BE2C (cell line): ENCODE results near the gene SLC9A3.
A peak's percentile ranks its signal among the peaks of the same experiment; 100 is the strongest.

Experiments
- DNase-seq: peaks from one replicate; pipeline ENCODE4 v3.0.0-alpha.2; 2020
- H3K27me3 ChIP-seq: fragments of 250-450 bp; sonication (Bioruptor Pico); 2 replicates; pipeline ENCODE4 v1.5.1; 2020; ENCODE audit warnings: mild to moderate bottlenecking
- H3K36me3 ChIP-seq: fragments of 250-450 bp; sonication (Bioruptor Pico); 2 replicates; pipeline ENCODE4 v1.5.1; 2020; ENCODE audit warnings: mild to moderate bottlenecking
- H3K4me1 ChIP-seq: fragments of 250-450 bp; sonication (Bioruptor Pico); 2 replicates; pipeline ENCODE4 v1.5.1; 2020
- H3K4me3 ChIP-seq: 2 replicates; pipeline ENCODE4 v1.5.1; 2011; ENCODE audit warnings: low read depth, low read length
- H3K9me3 ChIP-seq: fragments of 250-450 bp; sonication (Bioruptor Pico); 2 replicates; pipeline ENCODE4 v1.5.1; 2020
- TF ChIP-seq, protein P1 (sequence below): IDR thresholded peaks from 2 replicates; pipeline ENCODE4 v1.5.1; 2012; ENCODE audit warnings: mild to moderate bottlenecking, low read depth, low read length

SLC9A3 gene

DNA sequence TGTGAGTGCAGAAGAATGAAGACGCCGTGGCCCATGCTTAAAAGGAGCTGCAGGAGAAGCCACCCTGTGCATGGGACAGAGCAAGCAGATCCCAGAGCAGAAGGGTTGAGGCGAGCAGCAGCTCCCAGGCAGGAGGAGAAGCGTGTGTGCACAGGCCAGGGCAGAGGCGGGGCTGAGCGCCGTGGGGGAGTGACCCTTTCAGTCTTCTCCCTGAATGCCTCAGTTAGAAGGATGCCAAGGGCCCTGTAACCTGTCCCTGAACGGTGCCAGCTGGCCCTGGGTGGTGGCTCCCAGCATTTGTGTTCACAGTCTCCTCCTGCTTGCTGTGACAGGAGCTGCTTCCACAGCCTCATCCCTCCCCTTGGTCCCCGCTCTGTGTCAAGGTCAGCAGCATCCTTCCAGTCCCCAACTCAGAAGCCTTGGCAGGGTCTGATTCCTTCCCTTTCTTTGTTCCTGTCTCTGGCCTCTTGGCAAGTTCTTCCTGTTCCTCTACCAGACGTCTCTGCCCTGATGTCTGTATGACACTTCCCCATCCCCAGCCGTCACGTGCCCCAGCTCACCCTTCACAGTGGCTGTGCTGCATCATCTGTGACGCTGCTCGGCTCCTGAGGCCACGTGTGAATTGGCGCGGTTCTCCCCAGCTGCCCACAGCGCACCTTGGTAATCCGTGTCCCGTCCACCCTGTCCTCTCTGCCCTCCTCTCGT is 76.0 kb downstream of the SLC9A3 start:
- TF ChIP-seq, protein P1, sequence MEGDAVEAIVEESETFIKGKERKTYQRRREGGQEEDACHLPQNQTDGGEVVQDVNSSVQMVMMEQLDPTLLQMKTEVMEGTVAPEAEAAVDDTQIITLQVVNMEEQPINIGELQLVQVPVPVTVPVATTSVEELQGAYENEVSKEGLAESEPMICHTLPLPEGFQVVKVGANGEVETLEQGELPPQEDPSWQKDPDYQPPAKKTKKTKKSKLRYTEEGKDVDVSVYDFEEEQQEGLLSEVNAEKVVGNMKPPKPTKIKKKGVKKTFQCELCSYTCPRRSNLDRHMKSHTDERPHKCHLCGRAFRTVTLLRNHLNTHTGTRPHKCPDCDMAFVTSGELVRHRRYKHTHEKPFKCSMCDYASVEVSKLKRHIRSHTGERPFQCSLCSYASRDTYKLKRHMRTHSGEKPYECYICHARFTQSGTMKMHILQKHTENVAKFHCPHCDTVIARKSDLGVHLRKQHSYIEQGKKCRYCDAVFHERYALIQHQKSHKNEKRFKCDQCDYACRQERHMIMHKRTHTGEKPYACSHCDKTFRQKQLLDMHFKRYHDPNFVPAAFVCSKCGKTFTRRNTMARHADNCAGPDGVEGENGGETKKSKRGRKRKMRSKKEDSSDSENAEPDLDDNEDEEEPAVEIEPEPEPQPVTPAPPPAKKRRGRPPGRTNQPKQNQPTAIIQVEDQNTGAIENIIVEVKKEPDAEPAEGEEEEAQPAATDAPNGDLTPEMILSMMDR: no peak
- peaks cover 2% of the 10 kb centered on the region; the same call in 1 of the 2 replicates for H3K4me1 ChIP-seq
- DNase-seq: no peak
- peaks cover 62% of the 10 kb centered on the region for H3K36me3 ChIP-seq
- H3K27me3 ChIP-seq: no peaks in the 10 kb centered on the region
- no peaks in the 10 kb centered on the region for H3K9me3 ChIP-seq
- no peak overlapping the region for H3K4me3 ChIP-seq

GRCh38 chr5:447501-447900 is 76.7 kb downstream of the SLC9A3 start:
- peaks cover 2% of the 10 kb centered on the region; the same call in 1 of the 2 replicates for H3K4me1 ChIP-seq
- TF ChIP-seq, protein P1: no peak
- peaks cover 55% of the 10 kb centered on the region for H3K36me3 ChIP-seq
- DNase-seq: no peak
- H3K4me3 ChIP-seq: no peak overlapping the region
- no peaks in the 10 kb centered on the region for H3K27me3 ChIP-seq
- H3K9me3 ChIP-seq: no peaks in the 10 kb centered on the region

- peaks cover 49% of the 10 kb centered on the region for H3K36me3 ChIP-seq
- H3K27me3 ChIP-seq: no peaks in the 10 kb centered on the region
- no peaks in the 10 kb centered on the region for H3K9me3 ChIP-seq
- H3K4me1 ChIP-seq: peaks cover 2% of the 10 kb centered on the region; the same call in 1 of the 2 replicates
- no peak for DNase-seq
- H3K4me3 ChIP-seq: no peak overlapping the region
- TF ChIP-seq, protein P1: peak; percentile 62
Observed at GRCh38 chr5:446883-447263, 77.4 kb downstream of the SLC9A3 start.

DNA sequence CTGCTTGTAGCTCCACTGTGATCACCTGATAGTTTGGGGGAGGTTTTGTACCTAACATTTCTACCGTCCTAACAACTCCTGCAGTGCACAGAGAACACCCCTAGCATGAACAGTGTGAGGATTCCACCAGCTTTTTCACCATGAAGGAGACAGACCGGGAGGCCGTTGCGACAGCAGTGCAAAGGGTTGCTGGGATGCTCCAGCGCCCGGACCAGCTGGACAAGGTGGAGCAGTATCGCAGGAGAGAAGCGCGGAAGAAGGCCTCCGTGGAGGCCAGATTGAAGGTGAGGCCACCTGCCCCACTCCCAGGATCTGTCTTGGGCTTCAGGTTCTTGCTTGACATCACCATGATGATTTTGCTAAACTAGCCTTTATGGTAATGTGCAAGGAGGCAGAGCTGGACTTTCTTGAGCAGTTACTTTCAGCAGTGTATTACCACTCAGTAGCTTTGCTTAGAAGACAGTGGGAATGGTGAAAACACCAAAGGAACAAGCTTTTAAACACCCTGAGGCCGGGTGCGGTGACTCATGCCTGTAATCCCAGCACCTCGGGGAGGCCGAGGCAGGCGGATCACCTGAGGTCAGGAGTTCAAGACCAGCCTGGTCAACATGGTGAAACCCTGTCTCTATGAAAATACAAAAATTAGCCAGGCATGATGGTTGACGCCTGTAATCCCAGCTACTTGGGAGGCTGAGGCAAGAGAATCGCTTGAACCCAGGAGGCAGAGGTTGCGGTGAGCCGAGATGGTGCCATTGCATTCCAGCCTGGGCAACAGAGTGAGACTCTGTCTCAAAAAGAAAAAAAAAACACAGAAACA is 78.0 kb downstream of the SLC9A3 start:
- no peak overlapping the region for H3K4me3 ChIP-seq
- peaks cover 2% of the 10 kb centered on the region; the same call in 1 of the 2 replicates for H3K4me1 ChIP-seq
- H3K27me3 ChIP-seq: no peaks in the 10 kb centered on the region
- DNase-seq: no peak
- TF ChIP-seq, protein P1: no peak
- no peaks in the 10 kb centered on the region for H3K9me3 ChIP-seq
- peaks cover 43% of the 10 kb centered on the region for H3K36me3 ChIP-seq

DNA sequence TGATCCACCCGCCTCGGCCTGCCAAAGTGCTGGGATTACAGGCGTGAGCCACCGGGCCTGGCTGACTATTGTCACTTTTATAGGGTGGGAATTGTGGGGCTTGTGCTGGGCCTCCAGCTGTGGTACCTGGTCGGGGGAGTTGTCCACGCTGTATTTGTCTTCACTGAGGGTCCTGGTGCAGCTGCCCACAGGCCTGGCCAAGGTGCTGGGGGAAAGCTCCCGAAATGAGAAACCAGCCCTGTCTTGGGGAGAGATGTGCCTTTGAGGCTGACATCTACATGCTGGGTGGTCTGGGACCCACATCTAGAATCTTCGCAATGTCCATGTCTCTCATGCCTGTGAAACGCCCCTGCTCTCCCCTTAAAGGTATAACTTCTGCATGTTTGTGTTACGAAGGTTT is 78.7 kb downstream of the SLC9A3 start:
- Histone ChIP-seq H3K9me3 (no peaks in the 10 kb centered on the region), H3K4me3 (no peak overlapping the region), H3K4me1 (peaks cover 2% of the 10 kb centered on the region; the same call in 1 of the 2 replicates), H3K36me3 (peaks cover 40% of the 10 kb centered on the region), H3K27me3 (no peaks in the 10 kb centered on the region)
- TF ChIP-seq, protein P1: no peak
- DNase-seq: no peak

GRCh38 chr5:444226-444625 is 80.0 kb downstream of the SLC9A3 start:
- Histone ChIP-seq H3K36me3 (peaks cover 30% of the 10 kb centered on the region), H3K27me3 (no peaks in the 10 kb centered on the region), H3K9me3 (no peaks in the 10 kb centered on the region), H3K4me1 (peaks cover 2% of the 10 kb centered on the region; the same call in 1 of the 2 replicates), H3K4me3 (peak overlapping the region; percentile 93)
- TF ChIP-seq, protein P1: no peak
- DNase-seq: no peak
